ENCODE data around the gene TMIGD3. TPM values are rescaled to one million over a fixed set of nuclear protein-coding genes. Genes with fewer than 3 reads are reported as not detected.

The TMIGD3 gene
- polyA plus RNA-seq, 3 donors, result 2.0 to 3.1 (median 2.1) TPM

DNA sequence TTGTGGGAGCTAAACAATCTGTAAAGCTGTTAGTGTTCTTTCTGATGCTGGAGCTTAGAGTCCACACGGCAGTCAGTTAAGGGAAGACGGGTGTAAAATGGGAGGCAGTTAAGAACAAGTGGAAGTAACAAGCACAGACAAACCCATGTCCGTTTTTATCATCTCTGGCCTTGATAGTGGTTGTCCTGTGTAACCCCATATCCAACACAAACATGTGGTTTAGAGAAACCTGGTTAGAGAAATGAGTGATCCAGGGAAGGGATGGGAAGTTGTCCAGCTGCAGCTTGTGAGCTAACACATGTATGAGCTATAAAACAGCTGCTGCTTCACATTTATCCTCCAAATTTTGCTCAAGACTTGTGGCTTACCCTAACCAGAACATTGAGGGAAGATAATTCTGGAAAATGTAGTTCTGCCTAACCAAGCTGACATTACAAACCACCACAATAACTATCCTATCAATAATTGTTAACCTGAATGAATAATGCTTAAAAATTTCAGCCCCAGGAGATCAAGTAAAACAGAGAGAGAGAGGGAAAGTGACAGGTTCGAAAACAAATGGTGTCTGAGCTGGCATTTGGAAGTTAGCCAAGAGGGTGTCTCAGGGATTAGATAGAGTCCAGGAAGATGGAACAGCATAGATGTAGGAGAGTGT, 40.3 kb downstream of the TMIGD3 start:
- H3K4me2 ChIP-seq (replicated peaks; ENCODE audit: extremely low read depth, low read length, poor library complexity, severe bottlenecking), result no peak overlapping the region
- peaks cover 2% of the 10 kb centered on the region for H3K4me1 Mint-ChIP-seq
- H3K4me3 ChIP-seq (replicated peaks in 1 of 3; ENCODE audit: low read depth in 2 of 3, low read length in 3 of 3), result no peak overlapping the region
- H3K27me3 Mint-ChIP-seq (ENCODE audit: low read depth in 3 of 3), result peaks cover 0 to 1% (median 0%) of the 10 kb centered on the region in 3 donors
- no peak overlapping the region for H3K4me3 Mint-ChIP-seq
- no peaks in the 10 kb centered on the region for H3K27me3 ChIP-seq (ENCODE audit: control insufficient read depth in 2 of 2, insufficient read depth in 2 of 2, low read length in 2 of 2)
- H3K36me3 Mint-ChIP-seq, result peaks cover 60 to 65% of the 10 kb centered on the region in 2 donors
- intact Hi-C loops (cut with micrococcal nuclease), result no loop called here
- no peak overlapping the region for H2AFZ ChIP-seq (ENCODE audit: insufficient read depth, low read depth, low read length, poor library complexity, severe bottlenecking)
- no peaks in the 10 kb centered on the region for H3K4me1 ChIP-seq (ENCODE audit: control insufficient read depth in 1 of 2, insufficient read depth in 2 of 2, low read length in 2 of 2)
- H3K9ac ChIP-seq (ENCODE audit: insufficient read depth, low read length, poor library complexity, severe bottlenecking), result no peak overlapping the region
- H3K27ac Mint-ChIP-seq, result peak overlapping the region in 2 of 7 donors; percentile 1 to 30
- peaks cover 5% of the 10 kb centered on the region for H4K20me1 ChIP-seq (ENCODE audit: insufficient read depth, low read length)
- H3K9me3 ChIP-seq (replicated peaks in 1 of 2; ENCODE audit: control insufficient read depth in 1 of 2, insufficient read depth in 1 of 2, low read length in 2 of 2), result no peaks in the 10 kb centered on the region
- peaks cover 41 to 62% of the 10 kb centered on the region in 2 donors for H3K36me3 ChIP-seq (replicated peaks in 1 of 2; ENCODE audit: control insufficient read depth in 1 of 2, insufficient read depth in 2 of 2, low read length in 2 of 2)
- H3K79me2 ChIP-seq (ENCODE audit: insufficient read depth, low read length), result no peaks in the 10 kb centered on the region
- H3K27ac ChIP-seq (ENCODE audit: low read depth in 1 of 2, low read length in 2 of 2), result peak overlapping the region in 1 of 2 donors; percentile 23
- TF ChIP-seq, protein P1, sequence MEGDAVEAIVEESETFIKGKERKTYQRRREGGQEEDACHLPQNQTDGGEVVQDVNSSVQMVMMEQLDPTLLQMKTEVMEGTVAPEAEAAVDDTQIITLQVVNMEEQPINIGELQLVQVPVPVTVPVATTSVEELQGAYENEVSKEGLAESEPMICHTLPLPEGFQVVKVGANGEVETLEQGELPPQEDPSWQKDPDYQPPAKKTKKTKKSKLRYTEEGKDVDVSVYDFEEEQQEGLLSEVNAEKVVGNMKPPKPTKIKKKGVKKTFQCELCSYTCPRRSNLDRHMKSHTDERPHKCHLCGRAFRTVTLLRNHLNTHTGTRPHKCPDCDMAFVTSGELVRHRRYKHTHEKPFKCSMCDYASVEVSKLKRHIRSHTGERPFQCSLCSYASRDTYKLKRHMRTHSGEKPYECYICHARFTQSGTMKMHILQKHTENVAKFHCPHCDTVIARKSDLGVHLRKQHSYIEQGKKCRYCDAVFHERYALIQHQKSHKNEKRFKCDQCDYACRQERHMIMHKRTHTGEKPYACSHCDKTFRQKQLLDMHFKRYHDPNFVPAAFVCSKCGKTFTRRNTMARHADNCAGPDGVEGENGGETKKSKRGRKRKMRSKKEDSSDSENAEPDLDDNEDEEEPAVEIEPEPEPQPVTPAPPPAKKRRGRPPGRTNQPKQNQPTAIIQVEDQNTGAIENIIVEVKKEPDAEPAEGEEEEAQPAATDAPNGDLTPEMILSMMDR (IDR thresholded peaks at IDR 0.05), result no peak
- DNase-seq, result no peak
- 100% methylated on average over 2 of the region's 4 CpGs for WGBS (ENCODE audit: insufficient coverage)
- no peaks in the 10 kb centered on the region for H3K9me3 Mint-ChIP-seq

DNA sequence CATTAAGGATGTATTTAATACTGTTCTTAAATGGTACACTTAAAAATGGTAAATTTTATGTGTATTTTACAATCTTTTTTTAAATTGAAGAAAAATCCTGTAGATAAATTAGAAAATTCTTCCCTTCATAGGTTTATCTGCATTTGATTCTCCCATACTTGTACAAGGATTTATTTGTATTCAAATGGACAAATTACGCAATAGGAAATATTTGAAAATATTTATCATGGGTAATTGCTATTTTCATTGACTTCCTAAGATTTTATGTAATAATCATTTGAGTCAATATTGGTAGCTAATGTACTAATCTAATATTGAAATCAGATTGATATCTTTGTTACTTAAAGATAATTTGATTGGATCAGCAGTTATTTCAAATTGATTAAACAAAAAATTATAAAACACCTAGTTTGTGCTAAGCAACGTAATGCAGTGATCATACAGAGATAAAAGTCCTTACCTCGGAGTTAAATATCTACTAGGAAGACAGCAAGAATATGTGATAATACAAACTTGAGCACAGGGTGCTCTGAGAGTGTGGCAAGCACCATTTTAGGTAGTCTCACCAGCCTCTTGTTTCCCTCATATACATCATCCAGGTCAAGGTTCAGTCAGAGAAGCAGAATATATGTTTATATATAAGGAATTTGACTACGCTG, 40.9 kb downstream of the TMIGD3 start:
- Mint-ChIP-seq H3K27ac (peak overlapping the region in 1 of 7 donors; percentile 30), H3K4me1 (peaks cover 2% of the 10 kb centered on the region), H3K36me3 (peaks cover 65 to 68% of the 10 kb centered on the region in 2 donors), H3K4me3 (no peak overlapping the region), H3K27me3 (ENCODE audit: low read depth in 3 of 3) (peaks cover 0 to 1% (median 0%) of the 10 kb centered on the region in 3 donors), H3K9me3 (no peaks in the 10 kb centered on the region)
- H4K20me1 ChIP-seq (ENCODE audit: insufficient read depth, low read length), result peaks cover 7% of the 10 kb centered on the region
- no peak overlapping the region for H2AFZ ChIP-seq (ENCODE audit: insufficient read depth, low read depth, low read length, poor library complexity, severe bottlenecking)
- H3K4me3 ChIP-seq (replicated peaks in 1 of 3; ENCODE audit: low read depth in 2 of 3, low read length in 3 of 3), result no peak overlapping the region
- H3K9ac ChIP-seq (ENCODE audit: insufficient read depth, low read length, poor library complexity, severe bottlenecking), result no peak overlapping the region
- TF ChIP-seq, protein P1 (IDR thresholded peaks at IDR 0.05), result no peak
- no CpG with 5 or more reads among the region's 4 CpGs for WGBS (ENCODE audit: insufficient coverage)
- H3K4me2 ChIP-seq (replicated peaks; ENCODE audit: extremely low read depth, low read length, poor library complexity, severe bottlenecking), result no peak overlapping the region
- peak overlapping the region in 1 of 2 donors; percentile 23 for H3K27ac ChIP-seq (ENCODE audit: low read depth in 1 of 2, low read length in 2 of 2)
- H3K4me1 ChIP-seq (ENCODE audit: control insufficient read depth in 1 of 2, insufficient read depth in 2 of 2, low read length in 2 of 2), result no peaks in the 10 kb centered on the region
- no peaks in the 10 kb centered on the region for H3K27me3 ChIP-seq (ENCODE audit: control insufficient read depth in 2 of 2, insufficient read depth in 2 of 2, low read length in 2 of 2)
- intact Hi-C loops (cut with micrococcal nuclease), result no loop called here
- DNase-seq, result no peak
- no peaks in the 10 kb centered on the region for H3K79me2 ChIP-seq (ENCODE audit: insufficient read depth, low read length)
- H3K36me3 ChIP-seq (replicated peaks in 1 of 2; ENCODE audit: control insufficient read depth in 1 of 2, insufficient read depth in 2 of 2, low read length in 2 of 2), result peaks cover 48 to 64% of the 10 kb centered on the region in 2 donors
- no peaks in the 10 kb centered on the region for H3K9me3 ChIP-seq (replicated peaks in 1 of 2; ENCODE audit: control insufficient read depth in 1 of 2, insufficient read depth in 1 of 2, low read length in 2 of 2)
